BJ (cell line): ENCODE measurements around the gene GNG4. TPM values are rescaled to one million over a fixed set of nuclear protein-coding genes. Genes with fewer than 3 reads are reported as not detected.

Source experiments
- CTCF ChIA-PET: fragments of 350-600 bp; formaldehyde crosslinking; extraction: SDS; loops from one replicate; lab custom pipeline; 2021; ENCODE audit warnings: antibody characterized with exemption, inconsistent platforms; lab: Yijun Ruan, JAX
- POLR2A ChIA-PET: fragments of 300-600 bp; sonication (Branson Sonifier 250); formaldehyde crosslinking; extraction: SDS; loops from one replicate; lab custom pipeline; 2021; ENCODE audit warnings: antibody characterized with exemption; lab: Charles Lee
- DNase-seq: peaks from one replicate; pipeline ENCODE4 v3.0.0-alpha.2; 2011; ENCODE audit warnings: low read depth
- H3K27me3 ChIP-seq: 2 replicates; pipeline ENCODE4 v1.6.0; 2011; ENCODE audit warnings: low read length; ENCODE audit not compliant: control insufficient read depth, insufficient read depth
- H3K36me3 ChIP-seq: 2 replicates; pipeline ENCODE4 v1.5.1; 2011; ENCODE audit warnings: low read length; ENCODE audit not compliant: control insufficient read depth, insufficient read depth
- H3K4me3 ChIP-seq: 2 replicates; pipeline ENCODE4 v1.5.1; 2011; ENCODE audit warnings: low read depth, mild to moderate bottlenecking, control low read depth, low read length
- polyA plus RNA-seq: library from polyadenylated mRNA; depleted of rRNA; stranded (reverse); fragments of >200 nt; gene quantifications from 2 replicates; pipeline ENCODE4 v1.2.3, GENCODE V29; 2011
- TF ChIP-seq, protein P1 (sequence below): IDR thresholded peaks from 2 replicates; pipeline ENCODE4 v1.5.1; 2011; ENCODE audit warnings: low read depth, mild to moderate bottlenecking, control low read depth, inconsistent platforms, low read length, moderate library complexity; ENCODE audit not compliant: insufficient read depth

Gene GNG4
- polyA plus RNA-seq, 1 experiment, result 0.09 TPM

DNA sequence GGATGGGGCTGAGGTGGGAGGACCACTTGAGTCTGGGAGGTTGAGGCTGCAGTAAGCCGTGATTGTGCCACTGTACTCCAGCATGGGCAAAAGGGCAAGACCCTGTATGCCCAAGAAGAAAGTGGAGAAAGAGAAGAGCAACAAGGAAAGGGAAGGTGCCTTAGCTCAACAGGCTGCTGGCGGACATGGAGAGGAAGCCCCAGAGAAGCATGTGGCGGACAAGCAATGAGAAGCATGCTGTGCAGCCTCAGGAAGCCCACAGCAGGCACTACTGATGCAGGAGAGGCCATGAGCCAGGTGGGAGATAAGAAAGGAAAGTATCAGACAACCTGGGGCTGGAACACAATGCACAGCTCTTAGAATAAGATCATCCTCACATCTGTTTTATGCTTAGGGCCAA is 32.6 kb upstream of the GNG4 start:
- TF ChIP-seq, protein P1, sequence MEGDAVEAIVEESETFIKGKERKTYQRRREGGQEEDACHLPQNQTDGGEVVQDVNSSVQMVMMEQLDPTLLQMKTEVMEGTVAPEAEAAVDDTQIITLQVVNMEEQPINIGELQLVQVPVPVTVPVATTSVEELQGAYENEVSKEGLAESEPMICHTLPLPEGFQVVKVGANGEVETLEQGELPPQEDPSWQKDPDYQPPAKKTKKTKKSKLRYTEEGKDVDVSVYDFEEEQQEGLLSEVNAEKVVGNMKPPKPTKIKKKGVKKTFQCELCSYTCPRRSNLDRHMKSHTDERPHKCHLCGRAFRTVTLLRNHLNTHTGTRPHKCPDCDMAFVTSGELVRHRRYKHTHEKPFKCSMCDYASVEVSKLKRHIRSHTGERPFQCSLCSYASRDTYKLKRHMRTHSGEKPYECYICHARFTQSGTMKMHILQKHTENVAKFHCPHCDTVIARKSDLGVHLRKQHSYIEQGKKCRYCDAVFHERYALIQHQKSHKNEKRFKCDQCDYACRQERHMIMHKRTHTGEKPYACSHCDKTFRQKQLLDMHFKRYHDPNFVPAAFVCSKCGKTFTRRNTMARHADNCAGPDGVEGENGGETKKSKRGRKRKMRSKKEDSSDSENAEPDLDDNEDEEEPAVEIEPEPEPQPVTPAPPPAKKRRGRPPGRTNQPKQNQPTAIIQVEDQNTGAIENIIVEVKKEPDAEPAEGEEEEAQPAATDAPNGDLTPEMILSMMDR, result no peak
- peaks cover 1% of the 10 kb centered on the region; the same call in 1 of the 2 replicates for H3K36me3 ChIP-seq
- H3K4me3 ChIP-seq, result no peak overlapping the region
- DNase-seq, result no peak
- POLR2A ChIA-PET, result no interaction called here
- H3K27me3 ChIP-seq, result no peaks in the 10 kb centered on the region
- CTCF ChIA-PET, result interaction anchor here (0.9 kb wide), 1 partner anchor 81 kb away, joined by 3 read pairs; no protein-coding TSS in a partner anchor

DNA sequence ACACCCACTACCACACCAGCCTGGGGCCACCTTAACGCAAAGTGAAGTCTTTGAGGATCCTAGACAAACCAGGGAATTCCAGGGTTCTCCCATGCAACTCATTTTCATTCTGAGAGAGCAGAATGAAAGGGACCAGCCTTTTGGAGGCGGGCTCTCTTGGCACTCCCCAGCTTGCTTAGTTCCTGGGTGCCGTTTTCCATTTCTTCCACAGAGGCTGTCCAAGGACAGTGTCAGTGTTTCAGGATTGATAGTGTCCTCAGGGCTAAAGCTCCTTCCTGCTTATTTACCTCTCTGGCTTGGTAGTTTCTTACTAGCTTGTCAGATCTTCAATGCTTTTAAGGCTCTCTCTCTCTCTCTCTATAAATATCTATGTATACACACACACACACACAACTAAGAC is 30.1 kb upstream of the GNG4 start:
- no peak overlapping the region for H3K4me3 ChIP-seq
- TF ChIP-seq, protein P1, result no peak
- ChIA-PET POLR2A (interaction anchor here (0.6 kb wide), 1 partner anchor 362 kb away, joined by 3 read pairs; no protein-coding TSS in a partner anchor), CTCF (interaction anchor here (1.0 kb wide), 2 partner anchors 9 to 14 kb away, joined by 3 read pairs; no protein-coding TSS in a partner anchor)
- no peak for DNase-seq
- peaks cover 1% of the 10 kb centered on the region; the same call in 1 of the 2 replicates for H3K36me3 ChIP-seq
- H3K27me3 ChIP-seq, result no peaks in the 10 kb centered on the region

DNA sequence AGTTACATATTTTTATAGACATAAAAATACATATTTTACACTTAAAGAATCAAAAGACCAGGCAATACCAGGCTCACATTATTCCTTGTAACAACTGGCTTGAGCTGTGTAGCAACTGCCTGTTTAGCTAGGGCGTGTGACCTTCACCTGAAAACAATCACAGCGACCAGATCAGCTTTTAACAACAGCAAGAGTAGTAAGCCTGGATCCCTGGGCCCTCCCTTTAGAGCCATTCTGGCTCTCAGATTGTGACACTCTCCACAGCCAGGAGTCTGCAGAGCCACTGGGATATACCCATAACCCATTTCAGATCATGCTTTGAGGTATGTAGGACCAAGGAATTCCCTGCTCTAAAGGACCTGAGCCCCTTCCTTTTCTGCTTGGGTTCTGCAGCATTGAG is 29.4 kb upstream of the GNG4 start:
- TF ChIP-seq, protein P1, result no peak
- no peaks in the 10 kb centered on the region for H3K27me3 ChIP-seq
- DNase-seq, result no peak
- ChIA-PET CTCF (interaction anchor here (1.0 kb wide), 1 partner anchor 15 kb away, joined by 3 read pairs; no protein-coding TSS in a partner anchor), POLR2A (no interaction called here)
- no peak overlapping the region for H3K4me3 ChIP-seq
- peaks cover 1% of the 10 kb centered on the region; the same call in 1 of the 2 replicates for H3K36me3 ChIP-seq

DNA sequence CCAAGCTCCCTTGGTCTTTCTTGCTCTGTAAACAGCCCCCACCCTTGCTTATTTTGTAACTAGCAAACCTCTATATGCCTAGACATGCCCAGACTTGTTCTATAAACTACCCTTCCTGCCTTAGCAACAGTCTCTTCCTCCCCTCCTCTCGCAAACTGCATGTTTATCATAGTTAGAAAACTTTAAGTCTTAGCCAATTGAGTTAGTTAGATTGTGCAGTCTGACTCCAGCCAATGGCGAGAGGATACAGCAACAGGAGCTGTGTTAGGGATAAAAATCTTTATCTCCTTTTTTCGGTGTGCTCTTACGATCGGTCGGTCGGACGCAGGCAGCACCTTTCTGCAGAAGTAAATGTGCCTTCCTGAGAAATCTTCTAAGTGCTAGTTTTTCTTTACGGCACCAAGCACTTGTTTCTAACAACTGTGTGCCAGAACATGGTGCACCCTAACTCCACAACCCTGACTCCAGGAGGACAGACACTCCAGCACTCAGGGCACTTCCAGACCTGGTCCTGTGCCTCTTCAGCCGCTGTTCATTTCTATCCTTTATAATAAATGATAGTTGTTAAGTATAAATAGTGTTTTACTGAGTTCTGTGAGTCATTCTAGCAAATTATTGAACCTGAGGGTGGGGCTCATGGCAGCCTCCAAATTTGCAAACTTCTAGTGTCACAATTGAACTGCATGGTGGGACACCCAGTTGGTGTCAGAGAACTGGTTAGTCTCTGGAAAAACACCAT is 25.7 kb upstream of the GNG4 start:
- TF ChIP-seq, protein P1, result no peak
- H3K4me3 ChIP-seq, result no peak overlapping the region
- peaks cover 1% of the 10 kb centered on the region; the same call in 1 of the 2 replicates for H3K36me3 ChIP-seq
- no peaks in the 10 kb centered on the region for H3K27me3 ChIP-seq
- DNase-seq, result no peak
- ChIA-PET CTCF (no interaction called here), POLR2A (no interaction called here)

DNA sequence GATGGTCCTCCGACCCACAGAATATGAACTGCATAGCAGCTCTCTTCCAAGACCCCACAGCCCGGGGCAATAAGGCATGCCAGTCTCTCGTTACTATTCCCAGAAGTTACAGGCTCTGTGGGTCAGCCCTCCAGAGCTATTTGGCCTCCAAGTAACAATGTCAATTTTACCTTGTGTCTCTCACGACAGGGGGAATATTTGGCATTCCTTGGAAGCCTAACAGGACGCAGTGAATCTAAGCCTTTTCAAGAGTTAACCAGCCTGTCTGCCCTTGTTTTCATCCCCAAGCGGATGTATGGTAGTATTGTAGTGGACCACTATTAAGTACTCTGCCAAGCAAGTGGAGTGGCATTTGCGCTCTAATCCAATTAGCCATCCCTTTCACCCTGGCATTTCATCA is 24.4 kb upstream of the GNG4 start:
- TF ChIP-seq, protein P1, result no peak
- ChIA-PET CTCF (interaction anchor here (0.6 kb wide), 2 partner anchors 52 to 582 kb away, joined by 3 read pairs; no protein-coding TSS in a partner anchor), POLR2A (no interaction called here)
- H3K36me3 ChIP-seq, result peaks cover 2% of the 10 kb centered on the region
- no peaks in the 10 kb centered on the region for H3K27me3 ChIP-seq
- DNase-seq, result no peak
- no peak overlapping the region for H3K4me3 ChIP-seq
